CD4-positive, alpha-beta T cell treated with Interleukin-15 for 4 hours (primary cell): Measurements from ENCODE around the gene AKAP12.

Experiments
- DNase-seq: peaks from one replicate; pipeline ENCODE4 v3.0.0-alpha.2; 2020; ENCODE audit warnings: low spot score

AKAP12 gene

GRCh38 chr6:151239603-151240035 lies at the start of gene AKAP12:
Gene AKAP12 (plus strand): TSS chr6:151239967. CDS start chr6:151240563, 596 bp downstream.
- no peak for DNase-seq

- no peak for DNase-seq
Observed at GRCh38 chr6:151191527-151191926, 48.2 kb upstream of the AKAP12 start.

- no peak for DNase-seq
Observed at GRCh38 chr6:151196555-151196954, 43.2 kb upstream of the AKAP12 start.

GRCh38 chr6:151197556-151197955 lies 42.2 kb upstream of the AKAP12 start:
- no peak for DNase-seq

GRCh38 chr6:151199991-151200390 lies 39.8 kb upstream of the AKAP12 start:
- DNase-seq: no peak

GRCh38 chr6:151205721-151206600 lies 33.8 kb upstream of the AKAP12 start:
- DNase-seq: no peak

- no peak for DNase-seq
Observed at GRCh38 chr6:151207674-151208073, 32.1 kb upstream of the AKAP12 start.

- DNase-seq: no peak
Observed at GRCh38 chr6:151209071-151209831, 30.5 kb upstream of the AKAP12 start.

GRCh38 chr6:151211075-151211474 lies 28.7 kb upstream of the AKAP12 start:
- DNase-seq: no peak

- DNase-seq: no peak
Observed at GRCh38 chr6:151213352-151213751, 26.4 kb upstream of the AKAP12 start.

- DNase-seq: no peak
Observed at GRCh38 chr6:151215999-151216398, 23.8 kb upstream of the AKAP12 start.

GRCh38 chr6:151216804-151217203 lies 23.0 kb upstream of the AKAP12 start:
- DNase-seq: no peak

GRCh38 chr6:151219192-151219591 lies 20.6 kb upstream of the AKAP12 start:
- no peak for DNase-seq

- DNase-seq: no peak
Observed at GRCh38 chr6:151224076-151224475, 15.7 kb upstream of the AKAP12 start.

- DNase-seq: no peak
Observed at GRCh38 chr6:151225919-151226318, 13.8 kb upstream of the AKAP12 start.

- DNase-seq: no peak
Observed at GRCh38 chr6:151228788-151229400, 10.9 kb upstream of the AKAP12 start.

- DNase-seq: no peak
Observed at GRCh38 chr6:151229401-151230276, 10.1 kb upstream of the AKAP12 start.

- DNase-seq: no peak
Observed at GRCh38 chr6:151230277-151230577, 9.5 kb upstream of the AKAP12 start.

GRCh38 chr6:151232899-151233298 lies 6.9 kb upstream of the AKAP12 start:
- no peak for DNase-seq

GRCh38 chr6:151233731-151234130 lies 6.0 kb upstream of the AKAP12 start:
- DNase-seq: no peak

GRCh38 chr6:151236668-151237401 lies 2.9 kb upstream of the AKAP12 start:
- DNase-seq: no peak
